IPS DF 19.7 (cell line): ENCODE measurements around the gene KIFAP3.
"Not testable (repeated sequence)": the region's sequence is repeated elsewhere in the genome, so short reads cannot be mapped to it uniquely, and the experiment has no call there.

Source experiments
- DNase-seq: peaks from one replicate; pipeline ENCODE4 v3.0.0-alpha.2; 2013; ENCODE audit warnings: low read depth, low spot score

The KIFAP3 gene

DNA sequence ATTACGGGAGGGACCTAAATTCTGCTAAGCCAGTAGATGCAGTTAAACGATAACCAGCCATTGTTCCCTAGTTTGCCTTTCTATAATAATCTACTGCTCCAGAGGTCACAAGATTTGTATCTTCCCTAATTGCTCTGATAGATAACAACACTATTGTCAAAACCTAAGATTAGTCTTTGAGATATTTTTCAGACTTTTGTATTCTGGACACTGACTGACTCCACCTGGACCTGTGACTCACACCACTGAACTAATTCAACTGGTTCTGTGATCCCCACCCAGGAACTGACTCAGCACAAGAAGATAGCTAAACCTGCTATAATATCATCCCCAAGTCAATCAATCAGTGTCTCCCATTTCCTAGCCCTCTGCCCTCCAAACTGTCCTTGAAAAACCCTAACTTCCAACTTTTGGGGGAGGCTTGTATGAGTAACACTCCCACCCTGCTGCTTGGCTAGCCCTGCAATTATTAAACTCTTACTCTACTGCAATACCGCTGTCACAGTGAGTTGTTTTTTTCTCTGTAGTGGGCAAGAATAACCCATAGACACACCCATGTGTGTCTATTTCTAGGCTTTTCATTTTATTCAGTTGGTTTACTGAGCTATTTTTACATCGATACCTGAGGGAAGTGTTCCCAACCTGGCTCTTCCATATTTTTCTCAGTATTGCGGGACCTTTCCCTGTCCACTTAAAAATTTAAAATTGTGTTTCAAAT, 11.2 kb downstream of the KIFAP3 start:
- no peak for DNase-seq

- not testable (repeated sequence) for DNase-seq
These were observed 12.8 kb downstream of the KIFAP3 start for GRCh38 chr1:170061676-170062075.

- not testable (repeated sequence) for DNase-seq
These were observed 14.4 kb downstream of the KIFAP3 start for GRCh38 chr1:170060015-170060520.

DNA sequence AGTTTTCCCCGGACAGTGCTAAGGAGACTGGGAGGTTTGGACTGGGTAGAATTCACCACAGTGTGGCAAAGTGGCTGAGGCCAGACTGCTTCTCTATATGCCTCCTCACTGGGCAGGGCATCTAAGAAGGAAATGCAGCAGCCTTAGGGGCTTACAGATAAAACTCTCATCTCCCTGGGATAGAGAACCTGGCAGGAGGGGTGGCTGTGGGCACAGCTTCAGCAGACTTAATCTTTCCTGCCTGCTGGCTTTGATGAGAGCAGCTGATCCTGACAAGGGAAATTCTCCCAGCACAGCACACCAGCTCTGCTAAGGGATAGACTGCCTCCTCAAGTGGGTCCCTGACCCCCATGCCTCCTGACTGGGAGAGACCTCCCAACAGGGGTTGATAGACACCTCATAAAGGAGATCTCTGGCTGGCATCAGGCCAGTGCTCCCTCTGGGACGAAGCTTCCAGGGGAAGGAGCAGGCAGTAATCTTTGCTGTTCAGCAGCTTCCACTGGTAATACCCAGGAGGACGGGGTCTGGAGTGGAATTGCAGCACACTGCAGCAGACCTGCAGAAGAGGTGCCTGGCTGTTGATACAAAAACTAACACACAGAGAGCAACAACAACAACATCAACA, 25.2 kb downstream of the KIFAP3 start:
- no peak for DNase-seq

DNA sequence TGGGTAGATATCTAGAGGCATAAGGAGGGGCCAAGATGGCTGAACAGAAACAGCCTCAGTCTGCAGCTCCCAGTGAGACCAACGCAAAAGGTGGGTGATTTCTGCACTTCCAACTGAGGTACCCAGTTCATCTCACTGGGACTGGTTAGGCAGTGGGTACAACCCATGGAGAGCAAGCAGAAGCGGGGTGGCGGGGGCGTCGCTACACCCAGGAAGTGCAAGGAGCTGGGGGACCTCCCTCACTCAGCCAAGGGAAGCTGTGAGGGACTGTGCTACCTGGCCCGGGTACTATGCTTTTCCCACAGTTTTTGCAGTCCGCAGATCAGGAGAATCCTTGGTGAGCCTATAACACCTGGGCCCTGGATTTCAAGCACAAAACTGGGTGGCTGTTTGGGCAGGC, 26.0 kb downstream of the KIFAP3 start:
- no peak for DNase-seq

- no peak for DNase-seq
These were observed 30.3 kb downstream of the KIFAP3 start for GRCh38 chr1:170044187-170044586.

GRCh38 chr1:170041423-170042192, 32.9 kb downstream of the KIFAP3 start:
- no peak for DNase-seq

DNA sequence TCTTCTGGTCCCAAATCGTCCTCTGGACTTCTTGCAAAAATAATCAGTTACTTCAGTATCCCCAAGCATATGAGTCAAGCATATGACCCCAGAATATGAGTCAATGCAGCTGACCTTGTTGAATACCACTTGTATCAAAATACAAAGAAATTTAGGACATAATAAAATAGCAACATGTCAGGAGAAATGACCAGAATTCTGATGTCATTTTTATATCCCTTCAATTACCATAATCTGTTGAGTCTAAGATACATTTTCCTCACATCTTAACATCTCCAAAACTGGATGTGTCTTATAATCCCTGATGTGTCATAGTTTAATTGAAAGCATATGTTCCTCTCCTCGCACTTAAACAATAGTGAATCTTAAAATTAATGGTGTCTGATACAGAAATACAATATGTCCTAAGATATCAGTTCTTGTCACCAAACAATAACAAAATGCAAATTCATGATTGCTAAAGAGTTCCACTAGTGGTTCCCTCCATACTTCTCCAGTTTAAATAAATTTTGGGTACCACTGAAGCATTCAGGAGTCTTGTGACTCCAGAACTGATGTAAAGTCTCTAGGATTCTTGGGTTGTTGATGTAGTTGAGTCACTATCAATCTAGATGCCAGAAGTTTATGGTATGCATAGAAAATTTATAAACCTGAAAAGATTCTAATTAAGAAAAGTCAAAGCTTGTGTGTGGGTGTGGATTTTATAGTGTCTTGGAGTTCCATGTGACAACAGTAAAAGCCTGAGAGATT, 41.8 kb downstream of the KIFAP3 start:
- DNase-seq, result no peak

DNA sequence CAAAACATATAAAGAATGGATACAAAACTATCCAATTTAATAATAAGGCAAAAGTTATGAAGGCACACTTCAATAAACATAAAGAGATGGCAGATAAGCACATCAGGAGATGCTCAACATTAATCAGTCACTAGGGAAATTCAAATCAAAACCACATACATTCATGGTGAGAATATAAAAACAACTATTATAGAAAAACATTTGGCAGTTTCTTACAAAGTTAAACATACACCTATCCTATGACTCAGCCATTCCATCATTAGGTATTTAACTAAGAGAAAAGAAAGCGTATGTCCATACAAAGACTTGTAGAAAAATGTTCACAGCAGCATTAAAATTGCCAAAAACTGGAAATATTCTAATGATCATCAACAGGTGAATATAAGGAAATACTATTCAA, 44.3 kb downstream of the KIFAP3 start:
- no peak for DNase-seq

- no peak for DNase-seq
These were observed 46.7 kb downstream of the KIFAP3 start for GRCh38 chr1:170027760-170028159.

GRCh38 chr1:170020859-170021258, 53.6 kb downstream of the KIFAP3 start:
- DNase-seq, result no peak

DNA sequence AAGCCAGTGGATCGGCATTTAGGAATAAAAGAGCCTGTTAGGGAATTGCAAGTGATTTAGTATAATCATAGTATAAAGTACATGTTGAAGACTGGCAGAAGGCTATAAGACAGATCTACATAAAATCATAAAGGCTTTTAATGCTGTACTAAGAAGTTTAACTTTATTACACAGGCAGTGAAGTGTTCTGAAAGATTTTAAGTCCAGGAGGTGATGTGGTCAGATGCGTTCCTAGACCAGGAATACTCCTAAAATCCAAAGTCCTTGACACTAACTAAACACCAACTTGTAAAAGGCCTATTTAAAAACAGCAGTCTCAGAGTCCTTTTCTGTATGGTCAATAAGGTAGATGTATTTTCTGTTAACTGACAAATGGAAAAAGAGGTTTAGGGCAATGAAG, 57.0 kb downstream of the KIFAP3 start:
- DNase-seq, result no peak

- DNase-seq, result no peak
These were observed 61.6 kb downstream of the KIFAP3 start for GRCh38 chr1:170012920-170013319.

GRCh38 chr1:170010443-170010842, 64.1 kb downstream of the KIFAP3 start:
- no peak for DNase-seq

GRCh38 chr1:170009551-170009950, 64.9 kb downstream of the KIFAP3 start:
- no peak for DNase-seq

DNA sequence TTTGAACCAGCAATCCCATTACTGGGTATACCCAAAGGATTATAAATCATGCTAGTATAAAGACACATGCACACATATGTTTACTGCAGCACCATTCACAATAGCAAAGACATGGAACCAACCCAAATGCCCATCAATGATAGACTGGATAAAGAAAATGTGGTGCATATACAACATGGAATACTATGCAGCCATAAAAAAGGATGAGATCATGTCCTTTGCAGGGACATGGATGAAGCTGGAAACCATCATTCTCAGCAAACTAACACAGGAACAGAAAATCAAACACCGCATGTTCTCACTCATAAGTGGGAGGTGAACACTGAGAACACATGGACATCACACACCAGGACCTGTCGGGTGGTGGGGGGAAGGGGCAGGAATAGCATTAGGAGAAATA, 65.8 kb downstream of the KIFAP3 start:
- DNase-seq, result not testable (repeated sequence)

- DNase-seq, result not testable (repeated sequence)
These were observed 71.1 kb downstream of the KIFAP3 start for GRCh38 chr1:170003270-170003835.

GRCh38 chr1:170001266-170001665, 73.2 kb downstream of the KIFAP3 start:
- no peak for DNase-seq

DNA sequence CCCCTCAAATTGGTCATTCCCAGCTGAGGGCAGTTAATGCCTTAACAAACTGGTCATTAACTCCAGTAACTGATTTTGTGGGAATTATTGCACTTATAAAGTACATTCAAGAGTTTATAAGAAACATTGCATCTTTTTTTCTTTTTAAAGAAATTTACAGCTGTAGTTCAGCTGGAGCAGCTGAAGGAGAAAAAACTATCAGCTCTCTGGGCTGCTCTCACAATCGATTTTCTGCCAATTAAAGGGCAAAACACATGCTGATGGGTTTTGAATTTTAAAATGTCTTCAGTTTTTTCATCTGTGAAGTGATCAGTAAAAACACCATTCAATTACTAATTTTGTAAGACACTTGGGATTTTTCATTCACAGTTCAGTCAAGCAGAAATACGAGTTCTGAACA, 74.7 kb downstream of the KIFAP3 start:
- no peak for DNase-seq

DNA sequence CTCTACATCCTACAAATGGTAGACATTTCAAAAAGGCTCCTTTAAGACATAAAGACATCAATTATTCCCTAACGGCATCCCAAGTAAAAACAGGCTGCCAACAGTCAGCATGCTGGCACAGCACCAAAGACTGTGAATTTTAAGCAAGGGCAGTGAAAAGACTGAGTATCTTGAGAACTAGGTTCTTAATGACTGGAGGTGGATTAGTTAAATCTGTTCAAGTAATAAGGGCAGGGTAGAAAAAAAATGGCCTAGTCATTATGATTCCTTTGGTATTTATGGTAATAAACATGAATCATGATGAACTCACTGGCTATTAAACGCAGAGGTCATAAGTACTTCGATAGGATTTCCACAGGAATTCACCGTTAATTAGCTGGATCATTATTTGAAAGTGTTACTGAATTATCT, 75.2 kb downstream of the KIFAP3 start:
- DNase-seq, result no peak

DNA sequence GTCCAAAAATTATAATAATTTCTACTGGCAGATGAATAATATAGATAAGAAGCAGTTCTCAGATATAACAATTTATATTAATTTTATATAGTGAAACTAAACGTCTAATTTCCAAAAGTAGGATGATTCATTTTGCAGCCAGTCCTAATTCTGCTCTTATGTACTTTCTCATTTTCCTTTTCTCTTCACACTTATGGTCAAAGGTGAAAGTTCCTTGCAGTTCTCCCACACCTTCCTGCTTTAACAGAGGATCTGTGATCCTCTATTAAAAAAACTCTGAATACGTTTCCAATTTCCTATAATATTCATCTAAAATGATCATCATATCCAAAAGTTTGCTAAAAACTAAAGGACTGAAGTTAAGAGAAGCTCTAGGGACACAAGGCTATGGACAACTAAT, 78.5 kb downstream of the KIFAP3 start:
- no peak for DNase-seq
